ENCODE measurements around the gene BRSK2.
A peak's percentile ranks its signal among the peaks of the same experiment; 100 is the strongest.

The BRSK2 gene

DNA sequence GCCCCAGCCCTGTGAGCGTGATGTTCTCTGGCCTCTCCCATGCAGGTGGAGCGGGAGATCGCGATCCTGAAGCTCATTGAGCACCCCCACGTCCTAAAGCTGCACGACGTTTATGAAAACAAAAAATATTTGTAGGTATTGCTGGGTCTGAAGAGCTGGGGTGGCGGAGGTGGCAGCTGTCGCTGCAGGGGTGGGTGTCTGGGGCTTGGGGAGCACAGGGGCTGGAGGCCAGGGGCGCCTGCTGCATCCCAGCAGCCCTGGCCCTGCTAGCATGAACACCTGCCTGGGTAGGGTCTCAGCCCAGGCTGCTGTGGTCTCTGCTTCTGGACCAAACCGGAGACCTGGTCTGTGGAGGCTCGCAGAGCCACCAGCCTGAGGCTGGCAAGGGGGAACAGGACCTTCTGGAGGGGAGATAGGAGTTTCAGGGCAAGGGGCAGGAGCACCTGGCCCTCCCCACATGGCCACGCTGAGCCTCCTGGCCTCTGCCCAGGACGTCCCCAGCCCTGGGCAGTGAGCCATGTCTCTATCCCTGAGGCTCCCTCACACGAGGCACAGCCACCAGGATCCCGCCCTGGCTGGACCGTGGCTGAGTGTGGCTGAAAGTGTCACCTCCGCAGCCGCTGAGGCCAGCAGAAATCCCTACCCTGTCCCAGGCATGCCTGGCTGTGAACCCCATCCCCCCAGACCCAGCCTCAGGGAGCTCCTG lies 48.7 kb downstream of the BRSK2 start:
- no peak for DNase-seq

DNA sequence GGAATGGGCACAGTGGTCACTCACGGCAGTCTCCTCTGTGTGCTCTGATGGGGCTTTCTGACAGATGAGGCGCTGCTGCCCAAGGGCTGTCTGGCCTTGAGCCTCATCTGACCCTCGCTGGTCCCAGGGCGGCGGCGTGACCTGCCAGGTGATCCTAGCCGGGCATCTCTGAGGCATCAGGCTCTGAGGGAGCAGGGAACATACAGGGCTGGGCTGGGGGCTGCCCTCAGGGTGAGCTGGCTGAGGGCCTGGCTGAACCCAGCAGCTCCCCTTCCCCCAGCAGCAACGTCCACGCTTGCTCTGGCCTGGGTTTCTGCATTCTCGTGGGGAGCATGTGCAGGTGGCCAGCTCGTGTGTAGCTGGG lies 49.2 kb downstream of the BRSK2 start:
- no peak for DNase-seq

DNA sequence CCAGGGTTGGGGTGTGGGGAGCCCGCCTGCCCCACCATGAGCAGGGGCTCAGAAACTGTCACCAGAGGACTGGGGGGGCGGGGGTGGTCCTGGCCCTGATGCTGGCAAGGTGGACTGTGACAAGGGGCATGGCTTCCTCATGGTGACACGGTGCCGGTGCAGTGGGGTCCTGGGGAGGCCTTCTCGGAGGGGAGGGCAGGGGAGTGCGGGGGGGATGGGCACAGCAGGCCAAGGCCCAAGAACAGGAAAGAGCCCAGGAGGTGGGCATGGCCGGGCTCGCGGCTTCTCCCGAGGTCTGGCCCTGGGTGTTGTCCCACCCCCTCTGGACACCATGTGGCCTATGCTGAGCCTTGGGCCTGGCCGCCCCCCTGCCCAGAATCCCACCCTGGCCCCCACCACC lies 49.6 kb downstream of the BRSK2 start:
- DNase-seq = no peak

DNA sequence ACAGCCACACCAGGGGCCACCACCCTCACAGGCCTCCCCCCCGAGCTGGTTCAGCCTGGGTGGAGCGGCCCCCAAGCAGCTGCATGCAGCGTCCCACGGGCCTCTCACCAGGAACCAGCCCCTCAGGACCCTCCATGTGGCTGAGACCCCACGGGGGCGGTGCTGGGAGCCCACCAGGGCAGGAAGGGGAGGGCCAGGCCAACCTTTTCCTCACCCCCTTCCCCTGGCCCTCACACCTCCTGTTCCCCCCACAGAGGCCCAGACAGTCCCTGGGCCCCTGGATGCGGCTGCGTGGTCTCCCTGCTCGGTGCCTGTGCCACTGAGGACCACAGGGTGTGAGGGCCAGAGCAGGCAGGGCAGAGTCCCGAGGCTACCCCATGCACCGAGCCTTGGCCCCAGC lies 50.3 kb downstream of the BRSK2 start:
- DNase-seq = no peak

DNA sequence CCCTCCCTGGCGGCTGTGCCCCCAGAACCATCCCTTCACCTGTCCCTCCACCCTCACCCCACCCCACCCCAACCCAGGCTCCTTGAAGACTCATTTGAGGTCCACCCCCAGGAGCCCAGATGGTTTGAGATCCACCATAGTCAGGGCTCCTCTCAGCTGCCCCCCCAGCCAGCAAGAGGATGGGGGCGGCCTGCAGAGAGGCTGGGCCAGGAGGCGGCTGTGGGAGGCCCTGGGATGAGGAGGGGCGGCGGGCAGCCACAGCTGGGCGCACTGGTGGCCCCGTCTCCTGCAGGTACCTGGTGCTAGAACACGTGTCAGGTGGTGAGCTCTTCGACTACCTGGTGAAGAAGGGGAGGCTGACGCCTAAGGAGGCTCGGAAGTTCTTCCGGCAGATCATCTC lies 50.8 kb downstream of the BRSK2 start:
- DNase-seq = no peak

DNA sequence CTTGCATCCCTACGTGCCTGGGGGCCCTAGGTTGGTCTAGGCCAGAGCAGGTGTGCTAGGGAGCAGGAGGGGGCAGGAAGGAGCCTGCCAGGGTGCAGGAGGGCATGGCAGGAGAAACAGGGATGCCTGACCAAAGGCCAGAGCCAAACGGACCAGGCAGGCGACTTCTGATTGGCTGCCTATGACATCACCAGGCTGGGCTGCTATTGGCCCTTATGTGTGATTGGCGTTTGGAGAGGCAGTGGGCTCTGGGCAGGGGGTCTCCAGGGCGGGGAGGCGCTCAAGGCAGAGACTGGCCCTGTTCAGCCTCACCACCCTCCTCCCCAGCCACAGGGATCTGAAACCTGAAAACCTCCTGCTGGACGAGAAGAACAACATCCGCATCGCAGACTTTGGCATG lies 52.4 kb downstream of the BRSK2 start:
- no peak for DNase-seq

DNA sequence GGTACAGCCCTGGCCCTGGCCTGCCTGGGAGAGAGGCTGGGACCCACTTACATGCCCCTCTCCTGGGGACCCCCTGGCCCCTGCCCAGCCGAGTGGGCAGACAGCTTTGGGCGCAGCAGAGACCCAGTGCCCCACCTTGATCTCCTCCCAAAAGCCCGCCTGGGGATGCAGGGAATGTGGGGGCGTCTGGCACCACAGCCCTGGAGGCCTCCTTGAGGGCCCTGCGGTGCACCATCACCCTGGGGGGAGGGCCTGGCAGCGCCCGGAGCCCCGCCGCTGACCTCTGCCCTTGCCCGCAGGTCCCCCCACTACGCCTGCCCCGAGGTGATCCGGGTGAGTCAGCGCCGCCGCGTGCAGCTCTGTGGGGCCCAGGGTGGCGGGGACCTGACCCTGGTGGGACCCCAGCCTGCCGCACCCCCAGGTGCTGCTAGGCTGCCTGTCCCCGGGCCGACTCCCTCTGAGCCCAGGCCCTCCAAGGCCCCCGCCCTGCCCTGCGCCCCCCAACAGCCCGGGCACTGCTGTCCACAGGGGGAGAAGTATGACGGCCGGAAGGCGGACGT lies 53.2 kb downstream of the BRSK2 start:
- DNase-seq = no peak

DNA sequence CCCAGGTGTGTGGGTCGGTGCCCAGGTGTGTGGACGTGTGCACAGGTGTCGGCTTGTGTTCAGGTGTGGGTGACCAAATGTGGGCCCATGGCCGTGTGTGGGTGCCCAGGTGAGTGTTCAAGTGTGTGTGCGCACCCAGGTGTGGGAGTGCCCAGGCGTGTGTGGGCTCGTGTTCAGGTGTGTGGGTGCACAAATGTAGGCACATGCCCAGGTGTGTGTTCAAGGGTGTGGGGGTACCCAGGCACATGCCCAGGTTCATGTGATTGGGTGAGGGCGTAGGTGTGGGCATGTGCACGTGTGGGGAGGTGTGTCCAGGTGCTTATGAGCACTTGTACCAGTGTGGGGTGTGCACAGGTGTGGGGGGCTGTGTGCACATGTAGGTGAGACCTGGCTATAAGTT lies 54.0 kb downstream of the BRSK2 start:
- DNase-seq = no peak

DNA sequence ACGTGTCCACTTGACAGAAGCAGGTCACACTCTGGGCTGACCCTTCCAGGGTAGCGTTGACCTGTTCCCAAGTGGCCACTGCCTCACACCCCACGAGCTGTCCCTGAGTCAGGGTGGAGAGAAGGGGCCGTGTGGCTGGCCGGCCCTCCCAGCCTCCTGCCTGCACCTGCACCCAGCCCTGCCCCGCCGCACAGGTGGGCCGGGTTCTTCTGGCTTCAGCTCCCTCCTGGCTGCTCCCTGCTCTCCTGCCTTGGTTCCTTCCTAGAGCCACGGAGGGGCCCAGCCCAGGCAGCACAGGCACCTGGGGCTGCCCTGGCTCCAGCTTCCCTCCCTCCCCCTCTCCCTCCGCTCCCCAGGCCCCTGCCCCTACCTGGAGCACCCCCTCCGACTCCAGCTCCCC lies 54.6 kb downstream of the BRSK2 start:
- no peak for DNase-seq

DNA sequence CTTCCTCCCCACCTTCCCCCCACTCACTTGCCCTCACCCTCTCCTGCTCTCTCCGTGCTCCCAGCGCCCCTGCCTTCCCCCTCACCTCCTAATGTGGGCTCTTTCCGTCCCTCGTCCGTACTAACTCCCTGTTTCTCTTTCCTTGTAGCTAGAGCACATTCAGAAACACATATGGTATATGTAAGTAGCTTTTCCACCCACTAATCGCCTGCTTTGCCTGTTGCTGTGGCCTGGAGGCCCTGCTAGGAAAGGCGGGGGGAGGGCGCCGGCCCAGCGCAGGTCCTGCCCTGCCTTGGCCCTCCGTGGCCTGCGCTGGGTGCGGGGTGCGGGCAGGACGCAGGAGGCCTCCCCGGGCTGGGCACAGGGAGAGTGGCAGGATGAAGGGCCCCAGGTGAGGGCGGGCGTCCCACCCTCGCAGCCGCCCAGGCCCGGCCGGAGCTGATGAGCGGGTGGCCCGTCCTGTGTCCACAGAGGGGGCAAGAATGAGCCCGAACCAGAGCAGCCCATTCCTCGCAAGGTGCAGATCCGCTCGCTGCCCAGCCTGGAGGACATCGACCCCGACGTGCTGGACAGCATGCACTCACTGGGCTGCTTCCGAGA lies 55.2 kb downstream of the BRSK2 start:
- DNase-seq = no peak

DNA sequence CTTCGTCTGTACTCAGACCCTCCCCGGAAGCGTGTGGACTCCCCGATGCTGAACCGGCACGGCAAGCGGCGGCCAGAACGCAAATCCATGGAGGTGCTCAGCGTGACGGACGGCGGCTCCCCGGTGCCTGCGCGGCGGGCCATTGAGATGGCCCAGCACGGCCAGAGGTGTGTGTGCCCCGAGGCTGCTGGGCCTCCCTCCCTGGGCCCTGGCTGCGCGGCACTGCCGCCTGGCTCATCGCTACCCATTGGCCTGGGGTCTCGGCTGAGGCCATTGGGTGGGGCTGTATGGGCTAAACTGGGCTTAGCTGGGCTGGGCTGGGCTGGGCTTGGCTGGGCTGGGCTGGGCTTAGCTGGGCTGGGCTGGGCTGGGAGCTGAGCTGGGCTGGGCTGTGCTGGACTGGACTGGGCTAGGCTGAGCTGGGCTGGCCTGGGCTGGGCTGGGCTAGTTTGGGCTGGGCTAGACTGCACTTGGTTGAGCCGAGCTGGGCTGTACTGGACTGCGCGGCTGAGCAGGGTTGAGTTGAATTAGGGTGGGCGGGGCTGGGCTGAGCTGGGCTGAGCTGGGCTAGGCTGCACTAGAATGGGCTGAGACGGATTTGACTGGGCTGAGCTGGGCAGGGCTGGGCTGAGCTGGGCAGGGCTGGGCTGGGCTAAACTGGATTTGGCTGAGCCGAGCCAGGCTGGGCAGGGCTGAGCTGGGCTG lies 56.2 kb downstream of the BRSK2 start:
- no peak for DNase-seq

DNA sequence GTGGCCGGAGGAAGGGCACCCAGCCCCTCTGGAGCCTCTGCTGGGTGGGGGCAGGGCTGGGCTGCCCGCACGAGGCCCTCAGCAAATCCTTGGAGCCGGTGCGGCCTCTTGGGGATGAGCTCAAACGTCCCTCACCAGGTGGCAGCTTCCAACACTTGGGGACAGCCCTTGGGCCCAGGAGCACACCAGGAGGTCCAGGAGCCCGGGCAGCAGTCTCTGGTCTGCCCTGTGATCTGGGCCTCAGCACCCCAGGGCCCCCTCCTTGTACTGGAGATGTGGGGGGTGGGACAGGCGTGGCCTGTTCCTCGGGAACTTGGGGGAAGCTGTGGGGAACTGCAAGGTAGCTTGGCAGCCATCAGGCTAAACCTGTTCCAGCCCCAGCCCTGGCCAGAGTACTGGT lies 56.9 kb downstream of the BRSK2 start:
- DNase-seq = no peak

DNA sequence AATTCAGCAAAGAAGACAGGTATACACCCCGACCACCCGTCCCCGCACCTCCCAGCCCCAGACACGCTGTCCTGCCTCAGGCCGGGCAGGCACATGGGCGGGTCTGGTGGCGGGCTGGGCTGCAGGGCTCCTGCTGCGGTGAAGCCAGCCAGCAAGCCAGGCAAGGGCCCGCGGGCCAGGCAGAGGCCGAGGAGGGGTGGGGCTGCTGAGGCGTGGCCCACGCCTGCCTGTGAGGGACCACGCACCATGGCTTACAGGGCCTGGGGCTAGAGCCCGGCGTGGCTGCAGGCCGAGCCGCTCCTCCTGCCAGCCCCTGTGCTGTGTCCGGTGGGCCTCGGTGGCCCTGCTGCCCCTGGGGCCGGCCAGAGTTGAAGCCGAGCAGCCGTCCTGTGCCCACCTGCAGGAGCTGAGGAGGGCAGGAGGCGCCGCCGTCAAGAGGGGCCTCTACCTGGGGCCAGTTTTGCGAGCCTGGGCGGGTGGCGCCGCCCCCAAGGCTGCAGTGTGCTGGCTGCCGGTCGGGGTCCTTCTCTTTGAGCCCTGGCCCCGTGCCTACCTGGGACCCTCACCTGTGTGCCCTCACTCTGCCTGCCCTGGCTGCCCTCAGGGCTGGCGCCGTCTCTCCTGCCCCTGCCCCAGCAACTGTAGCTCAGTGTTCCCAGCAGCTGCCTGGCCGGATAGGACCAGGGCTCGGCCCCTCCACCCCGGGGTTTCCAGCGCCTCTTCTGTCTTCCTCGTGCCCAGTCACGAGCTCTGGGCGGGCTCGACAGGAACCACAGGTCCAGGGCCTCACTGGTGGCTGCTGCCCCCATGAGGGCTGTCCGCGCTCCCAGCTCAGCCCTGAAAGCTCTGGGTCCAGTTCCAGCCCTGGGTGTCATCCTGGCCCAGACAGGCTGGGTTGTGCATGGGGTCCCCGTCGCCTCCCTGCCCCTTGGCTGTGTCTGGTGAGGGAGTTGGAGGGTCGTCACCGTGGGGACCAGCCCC lies 58.4 kb downstream of the BRSK2 start:
- no peak for DNase-seq

DNA sequence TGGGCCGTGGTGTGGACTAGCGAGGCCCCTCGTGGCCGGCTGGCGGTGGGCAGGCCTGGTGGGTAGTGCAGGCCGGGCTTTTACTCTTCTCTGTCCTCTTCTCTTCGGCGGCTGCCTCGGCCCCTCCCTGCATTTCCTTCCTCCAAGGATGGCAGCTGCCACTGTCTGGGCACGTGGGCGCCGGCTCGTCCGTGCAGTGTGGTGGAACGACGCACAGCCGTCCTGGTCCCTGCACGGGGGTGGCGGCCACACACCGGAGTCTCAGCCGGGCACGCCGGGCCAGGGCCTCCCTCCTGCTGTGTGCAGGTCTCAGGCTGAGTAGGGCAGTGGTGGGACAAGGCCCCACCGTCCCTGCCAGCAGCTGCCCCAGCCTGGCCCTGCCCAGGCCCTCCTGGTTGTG lies 59.1 kb downstream of the BRSK2 start:
- no peak for DNase-seq

DNA sequence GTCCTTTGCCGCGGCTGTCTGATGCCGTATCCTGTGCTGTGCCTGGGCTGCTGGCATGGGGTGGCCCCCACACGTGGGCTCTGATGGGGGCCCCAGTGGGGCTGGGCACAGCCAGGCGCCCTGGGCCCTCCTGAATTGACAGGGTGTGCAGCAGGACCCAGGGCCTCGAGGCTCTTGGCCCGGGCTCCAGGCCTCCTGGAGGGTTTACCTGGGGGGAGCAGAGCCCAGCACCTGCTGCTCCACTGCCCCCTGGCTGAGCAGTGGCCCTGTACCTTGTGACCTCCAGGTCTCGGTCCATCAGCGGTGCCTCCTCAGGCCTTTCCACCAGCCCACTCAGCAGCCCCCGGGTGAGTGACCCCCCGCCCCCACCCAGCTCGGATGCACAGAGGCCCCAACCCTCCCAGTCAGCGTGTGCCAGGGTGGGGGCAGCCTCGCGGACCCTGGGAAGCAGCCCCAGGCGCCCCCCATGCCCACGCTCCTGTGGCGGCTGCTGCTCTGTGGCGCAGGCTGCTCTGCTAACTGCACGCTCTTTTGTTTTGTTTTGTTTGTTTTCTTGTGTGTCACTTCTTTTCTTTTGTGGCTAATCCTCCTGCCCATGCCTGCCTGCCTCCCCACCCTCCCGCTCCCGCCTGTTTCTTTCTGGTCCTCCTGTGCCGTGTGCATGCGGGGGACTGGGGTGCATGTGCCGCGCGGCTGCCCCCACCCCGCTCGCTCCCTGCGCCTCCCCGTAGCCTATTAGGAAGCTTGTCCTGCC lies 59.9 kb downstream of the BRSK2 start:
- DNase-seq = no peak

DNA sequence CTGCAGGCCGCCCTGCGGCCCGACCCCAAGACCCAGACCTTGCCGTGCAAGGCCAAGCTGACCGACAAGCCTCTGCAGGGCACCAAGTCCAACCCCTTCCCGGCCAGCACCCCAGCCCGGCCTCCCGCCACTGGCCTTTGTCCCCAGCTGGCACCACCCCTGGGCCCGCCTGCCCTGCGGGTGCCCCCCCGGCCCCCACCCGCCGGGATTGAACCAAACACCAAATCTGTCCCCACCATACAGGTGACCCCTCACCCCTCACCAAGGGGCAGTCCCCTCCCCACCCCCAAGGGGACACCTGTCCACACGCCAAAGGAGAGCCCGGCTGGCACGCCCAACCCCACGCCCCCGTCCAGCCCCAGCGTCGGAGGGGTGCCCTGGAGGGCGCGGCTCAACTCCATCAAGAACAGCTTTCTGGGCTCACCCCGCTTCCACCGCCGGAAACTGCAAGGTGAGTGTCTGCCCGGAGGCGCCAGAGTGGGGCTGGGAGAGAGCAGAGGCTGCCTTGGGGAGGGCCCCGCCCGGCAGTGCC lies 60.7 kb downstream of the BRSK2 start:
- no peak for DNase-seq

DNA sequence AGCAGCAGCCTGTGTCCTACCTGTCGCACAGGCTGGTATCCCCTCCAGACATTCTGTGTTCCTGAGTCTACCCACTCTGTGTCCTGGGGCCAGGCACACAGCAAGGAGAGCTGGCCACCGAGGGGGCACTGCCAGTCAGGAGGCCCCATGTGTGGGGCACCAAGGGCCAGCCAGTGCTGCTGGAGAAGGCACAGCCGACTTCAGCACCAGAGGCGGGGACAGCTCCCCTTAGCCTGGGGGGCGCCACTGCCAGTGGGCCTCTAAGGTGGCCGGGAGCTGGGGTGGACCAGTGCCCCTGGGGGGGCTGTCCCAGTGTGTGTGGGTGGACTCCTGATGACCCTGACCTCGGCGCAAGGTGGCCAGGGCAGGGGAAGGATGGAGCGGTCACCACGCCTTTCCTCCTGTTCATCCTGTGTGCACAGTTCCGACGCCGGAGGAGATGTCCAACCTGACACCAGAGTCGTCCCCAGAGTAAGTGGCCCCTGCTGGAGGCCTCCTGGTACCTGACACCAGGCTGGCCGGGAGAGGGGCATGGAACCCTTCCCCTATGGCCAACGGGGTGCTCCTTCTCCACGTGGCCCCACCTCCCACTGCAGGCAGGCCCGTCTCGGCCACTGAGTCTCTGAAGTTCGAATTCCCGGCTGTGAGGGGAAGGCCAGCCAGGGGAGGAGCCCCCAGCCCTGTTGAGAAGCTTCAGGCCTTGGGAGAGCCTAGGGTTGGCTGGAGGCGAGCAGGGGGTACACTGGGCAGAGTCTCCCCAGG lies 61.4 kb downstream of the BRSK2 start:
- no peak for DNase-seq

DNA sequence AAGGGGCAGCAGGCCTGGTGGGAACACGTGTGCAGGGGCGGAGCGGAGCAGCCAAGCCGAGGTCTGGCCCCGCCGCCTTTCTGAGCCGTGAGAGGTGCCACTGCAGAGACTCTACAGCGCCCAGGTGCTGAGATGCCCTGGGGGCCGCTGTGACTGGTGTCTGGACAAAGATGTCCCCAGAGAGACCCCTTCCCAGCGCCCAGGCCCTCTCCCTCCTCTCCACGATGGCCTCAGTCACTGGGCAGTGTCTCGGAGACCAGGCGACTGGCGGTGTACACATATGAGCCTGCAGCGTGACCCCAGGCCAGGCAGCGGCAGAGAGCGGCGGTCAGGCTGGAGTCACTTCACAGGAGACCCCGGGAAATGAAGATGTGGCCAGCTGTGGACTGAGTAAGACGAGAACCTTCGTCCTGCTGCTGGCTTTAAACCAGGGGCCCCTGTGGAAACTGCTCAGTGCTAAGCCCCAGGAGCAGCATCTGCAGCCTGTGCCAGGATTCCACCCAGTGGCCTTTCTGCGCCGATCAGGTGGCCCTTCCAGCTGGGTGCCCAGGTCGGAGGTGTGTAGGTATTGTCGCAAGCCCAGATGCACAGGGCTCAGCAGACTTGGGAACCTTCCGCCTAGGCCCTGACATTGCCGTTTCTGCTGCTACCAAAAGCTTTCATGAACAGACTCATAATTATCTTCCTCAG lies 62.2 kb downstream of the BRSK2 start:
- no peak for DNase-seq

DNA sequence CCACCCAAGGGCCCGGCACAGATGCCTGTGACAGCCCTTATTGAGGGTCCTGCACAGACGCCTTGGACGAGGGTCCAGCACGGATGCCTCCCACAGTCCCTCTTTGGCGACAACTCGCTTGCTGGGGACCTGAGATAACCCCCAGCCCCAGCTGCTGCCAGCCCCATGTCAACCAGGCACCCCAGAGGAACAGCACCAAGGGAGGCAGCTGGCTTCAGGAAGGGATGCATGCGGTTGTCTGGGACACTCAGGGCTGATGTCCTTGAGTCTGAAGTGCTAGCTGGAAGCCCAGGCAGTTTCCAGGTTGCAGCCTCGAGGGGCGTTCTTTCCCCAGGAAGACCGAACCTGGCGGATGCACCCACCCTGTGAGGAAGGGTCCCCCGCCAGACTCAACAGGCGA lies 63.0 kb downstream of the BRSK2 start:
- DNase-seq = no peak

DNA sequence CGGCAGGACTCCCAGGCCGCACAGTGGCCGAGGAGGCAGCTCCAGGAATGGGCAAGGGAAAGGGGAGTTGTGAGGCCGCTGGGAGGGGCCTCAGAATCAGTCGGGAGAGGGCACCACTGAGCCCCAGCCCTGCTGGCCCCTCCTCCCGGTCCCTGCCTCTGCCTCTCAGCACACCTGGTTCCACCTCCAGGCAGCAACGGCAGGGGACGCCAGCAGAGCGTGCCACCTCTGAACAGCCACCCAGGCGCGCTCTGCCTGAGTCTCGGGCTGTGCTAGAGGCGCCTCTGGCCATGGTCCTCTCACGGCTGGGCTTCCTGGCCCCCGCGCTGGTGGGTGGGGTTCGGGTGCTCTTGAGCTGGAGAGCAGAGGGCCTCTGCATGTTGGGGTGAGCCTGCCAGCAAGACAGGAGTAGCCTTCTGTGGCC lies 63.9 kb downstream of the BRSK2 start:
- peak; percentile 49 for DNase-seq

DNA sequence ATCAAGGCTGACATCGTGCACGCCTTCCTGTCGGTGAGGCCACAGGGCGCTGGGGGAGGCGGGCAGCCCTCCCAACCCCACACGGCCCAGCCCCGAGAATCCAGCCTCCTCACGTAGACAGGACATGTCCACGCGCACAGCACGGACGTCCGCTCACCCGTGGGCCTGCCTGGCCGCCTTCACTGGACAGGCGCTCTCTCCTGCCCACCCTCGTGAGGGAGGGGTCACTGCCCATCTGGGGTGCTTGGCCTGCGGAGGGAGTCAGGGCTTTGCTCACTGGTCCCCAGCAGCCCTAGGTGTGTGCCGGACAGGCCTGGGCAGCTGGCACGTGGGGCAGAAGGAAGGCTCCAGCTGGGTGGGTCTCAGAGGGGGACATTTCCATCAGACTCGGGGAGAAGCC lies 64.8 kb downstream of the BRSK2 start:
- DNase-seq = no peak

Measured in activated CD4-positive, alpha-beta T cell treated with anti-CD3 and anti-CD28 coated beads, Interleukin-10, Interleukin-2, amounts not matched to agents 100 ng/mL and 50 ng/mL, durations not matched to agents 16 hours and 8 hours (primary cell).